ENCODE results near the gene CC2D2A.

Gene CC2D2A

DNA sequence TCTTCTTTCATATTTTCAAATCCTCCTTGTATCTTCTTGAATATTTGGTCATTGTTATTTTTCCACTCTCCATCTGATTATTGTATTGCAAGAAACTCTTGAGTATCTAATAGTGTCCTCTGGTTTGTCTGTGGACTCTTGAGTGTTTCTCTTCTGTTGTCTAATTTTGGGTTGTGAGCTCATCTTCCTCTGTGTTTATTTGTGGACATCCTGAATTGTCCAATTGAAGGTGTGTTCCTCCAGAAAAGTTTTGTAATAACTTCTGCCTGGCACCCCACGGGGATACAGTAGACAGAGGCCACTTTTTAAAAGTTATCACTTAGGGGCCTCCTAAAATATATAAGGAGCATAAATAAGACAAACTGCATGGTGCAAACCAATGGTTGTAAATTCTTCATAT is 3.1 kb upstream of the CC2D2A start:
- no peak for DNase-seq (ENCODE audit: low spot score)

GRCh38 chr4:15470128-15470475 is 420 bp downstream of the CC2D2A start:
- DNase-seq (ENCODE audit: low spot score), result no peak

GRCh38 chr4:15476396-15476795 is 6.7 kb downstream of the CC2D2A start:
- DNase-seq (ENCODE audit: low spot score), result no peak

- no peak for DNase-seq (ENCODE audit: low spot score)
These were observed 9.0 kb downstream of the CC2D2A start for GRCh38 chr4:15478724-15479088.

- DNase-seq (ENCODE audit: low spot score), result peak; percentile 92
These were observed 9.6 kb downstream of the CC2D2A start for GRCh38 chr4:15479089-15479912.

GRCh38 chr4:15479913-15480185 is 10.2 kb downstream of the CC2D2A start:
- DNase-seq (ENCODE audit: low spot score), result peak; percentile 40

GRCh38 chr4:15481961-15482745 is 12.5 kb downstream of the CC2D2A start:
- DNase-seq (ENCODE audit: low spot score), result no peak

DNA sequence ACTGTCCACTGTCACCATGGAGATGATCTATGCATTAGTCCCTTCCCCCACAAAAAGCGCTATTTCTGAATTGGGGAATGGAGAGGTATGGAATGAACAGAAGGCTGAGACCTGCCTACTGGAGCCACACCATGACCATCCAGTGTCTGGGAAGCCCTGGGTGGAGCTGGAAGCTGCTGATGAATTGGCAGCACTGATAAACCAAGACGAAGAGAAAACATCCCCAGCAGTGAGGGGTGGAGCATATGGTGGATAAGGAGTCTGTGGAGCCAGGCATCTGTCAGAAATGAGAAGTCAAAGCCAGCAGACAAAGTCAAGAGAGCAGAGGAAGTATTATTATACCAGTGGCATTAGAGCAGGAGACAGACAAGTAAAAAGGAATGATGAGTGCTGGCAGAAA is 13.2 kb downstream of the CC2D2A start:
- DNase-seq (ENCODE audit: low spot score), result no peak

GRCh38 chr4:15488136-15488535 is 18.5 kb downstream of the CC2D2A start:
- no peak for DNase-seq (ENCODE audit: low spot score)

- no peak for DNase-seq (ENCODE audit: low spot score)
These were observed 19.2 kb downstream of the CC2D2A start for GRCh38 chr4:15488658-15489470.

DNA sequence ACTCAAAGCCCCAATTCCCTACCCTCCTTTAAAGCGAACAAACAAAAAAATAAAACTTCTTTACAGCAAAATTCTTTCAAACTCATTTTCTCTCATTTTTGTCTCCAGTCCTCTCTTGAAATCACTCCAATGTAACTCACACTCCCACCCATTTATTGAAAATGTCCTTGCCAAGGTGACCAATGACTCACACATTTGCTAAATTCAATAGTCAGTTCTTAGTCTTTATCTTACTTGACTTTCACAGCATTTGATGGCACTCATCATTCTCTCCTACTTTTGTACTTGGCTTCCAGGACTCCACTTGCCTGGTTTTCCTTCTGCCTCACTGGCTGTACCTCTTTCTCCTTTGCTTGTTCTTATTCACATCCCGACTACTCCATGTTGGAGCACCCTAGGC is 19.9 kb downstream of the CC2D2A start:
- DNase-seq (ENCODE audit: low spot score), result no peak

GRCh38 chr4:15493411-15493810 is 23.7 kb downstream of the CC2D2A start:
- DNase-seq (ENCODE audit: low spot score), result no peak

DNA sequence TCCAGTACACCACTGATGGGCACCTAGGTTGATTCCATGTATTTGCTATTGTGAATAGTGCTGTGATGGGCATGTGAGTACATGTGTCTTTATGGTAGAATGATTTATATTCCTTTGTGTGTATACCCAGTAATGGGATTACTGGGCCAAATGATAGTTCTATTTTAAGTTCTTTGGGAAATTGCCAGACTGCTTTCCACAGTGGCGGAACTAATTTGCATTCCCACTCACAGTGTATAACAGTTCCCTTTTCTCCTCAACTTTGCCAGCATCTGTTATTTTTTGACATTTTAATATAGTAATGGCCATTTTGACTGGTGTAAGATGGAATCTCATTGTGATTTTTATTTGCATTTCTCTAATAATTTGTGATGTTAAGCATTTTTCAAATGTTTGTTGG is 25.9 kb downstream of the CC2D2A start:
- DNase-seq (ENCODE audit: low spot score), result no peak

DNA sequence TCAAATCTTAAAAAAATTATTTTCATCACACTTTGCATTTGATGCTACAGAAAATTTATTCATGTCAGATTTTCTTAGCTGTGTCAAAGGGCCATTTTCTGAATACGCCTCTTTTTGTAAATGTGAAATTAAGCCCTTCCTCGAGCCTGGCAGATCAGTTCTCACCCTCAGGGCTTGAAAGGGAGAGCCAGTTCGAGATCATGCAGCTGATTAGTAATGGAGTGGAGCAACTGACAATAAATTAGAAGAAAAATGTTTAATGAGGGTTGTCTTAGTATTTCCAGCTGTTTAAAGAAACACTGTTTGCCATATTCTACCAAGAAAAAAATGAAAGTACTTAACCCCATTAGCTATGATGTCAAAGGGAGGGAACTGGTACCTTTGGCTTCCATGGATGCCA is 28.7 kb downstream of the CC2D2A start:
- DNase-seq (ENCODE audit: low spot score), result no peak

DNA sequence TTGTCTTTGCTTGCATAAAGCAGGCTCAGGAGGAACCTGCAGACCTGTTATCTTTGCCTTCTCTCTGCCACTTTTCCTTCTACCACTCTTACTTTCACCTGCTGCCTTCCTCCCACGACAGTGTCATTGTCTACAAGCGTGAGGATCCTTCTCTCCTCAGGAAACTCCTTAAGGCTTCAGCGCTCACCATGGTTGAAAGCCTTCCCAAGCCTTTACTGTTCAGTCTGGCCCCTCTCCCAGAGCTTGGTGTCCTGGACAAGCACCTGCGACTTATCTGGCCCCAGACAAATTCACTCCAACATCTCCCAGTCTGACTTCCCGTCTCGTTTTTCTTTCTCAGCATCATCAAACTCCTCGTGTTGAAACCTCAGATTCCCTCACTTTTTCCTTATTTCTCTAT is 31.0 kb downstream of the CC2D2A start:
- no peak for DNase-seq (ENCODE audit: low spot score)

DNA sequence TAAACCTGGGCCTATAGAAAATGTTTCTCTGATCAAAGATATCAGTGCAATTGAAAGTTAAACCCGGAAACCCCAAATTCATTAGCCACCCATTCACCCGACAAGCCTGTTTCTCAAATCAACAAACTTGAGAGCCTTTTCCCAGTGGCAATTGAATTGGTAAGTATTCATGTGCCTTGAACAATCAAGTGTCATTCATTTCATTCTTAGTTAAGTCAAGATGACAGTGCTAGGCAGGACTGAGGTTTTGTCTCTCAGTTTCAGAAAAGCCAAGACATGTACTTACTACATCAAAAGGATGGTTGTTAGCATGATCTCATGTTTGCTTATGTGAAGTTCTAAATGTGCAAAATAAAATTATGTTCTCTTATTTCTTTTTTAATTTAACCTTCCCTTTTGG is 32.3 kb downstream of the CC2D2A start:
- no peak for DNase-seq (ENCODE audit: low spot score)

DNA sequence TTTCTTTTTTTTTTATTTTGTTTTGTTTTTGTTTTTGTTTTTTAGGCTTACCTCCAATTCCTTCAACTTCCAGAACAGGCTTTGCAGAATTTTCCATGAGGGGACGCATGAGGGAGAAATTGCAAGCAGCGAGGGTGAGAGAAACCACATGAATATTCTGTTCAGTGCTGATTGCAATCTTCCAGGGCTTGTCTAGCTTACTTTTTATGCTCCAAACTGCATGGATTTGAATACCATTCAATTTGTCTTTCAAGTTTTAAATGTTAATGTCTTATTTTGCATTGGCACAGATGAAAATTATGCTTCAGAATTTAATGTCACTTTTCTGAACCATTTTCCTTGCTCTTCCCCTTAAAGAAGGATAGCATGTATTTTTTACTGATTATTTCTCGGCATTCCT is 32.7 kb downstream of the CC2D2A start:
- no peak for DNase-seq (ENCODE audit: low spot score)

DNA sequence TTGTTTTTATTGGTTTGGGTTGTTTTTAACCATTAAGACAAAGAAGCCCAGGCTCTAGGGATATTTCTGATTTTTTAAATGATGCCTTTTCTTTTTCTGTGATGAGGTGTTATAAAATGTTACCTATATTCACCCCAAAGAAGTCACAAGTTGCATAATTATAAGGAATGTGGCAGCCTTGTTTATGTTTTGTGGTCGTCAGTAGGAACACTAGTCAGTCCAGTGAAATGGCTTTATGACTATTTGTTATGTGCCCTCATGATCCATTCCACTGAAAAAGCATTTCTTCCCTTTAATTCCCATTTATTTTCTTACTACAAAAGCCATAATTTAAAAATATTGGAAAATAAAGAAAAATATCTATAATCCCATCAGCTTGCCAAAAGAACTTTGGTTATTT is 34.4 kb downstream of the CC2D2A start:
- no peak for DNase-seq (ENCODE audit: low spot score)

GRCh38 chr4:15506464-15506863 is 36.8 kb downstream of the CC2D2A start:
- no peak for DNase-seq (ENCODE audit: low spot score)

GRCh38 chr4:15507679-15508078 is 38.0 kb downstream of the CC2D2A start:
- DNase-seq (ENCODE audit: low spot score), result no peak

DNA sequence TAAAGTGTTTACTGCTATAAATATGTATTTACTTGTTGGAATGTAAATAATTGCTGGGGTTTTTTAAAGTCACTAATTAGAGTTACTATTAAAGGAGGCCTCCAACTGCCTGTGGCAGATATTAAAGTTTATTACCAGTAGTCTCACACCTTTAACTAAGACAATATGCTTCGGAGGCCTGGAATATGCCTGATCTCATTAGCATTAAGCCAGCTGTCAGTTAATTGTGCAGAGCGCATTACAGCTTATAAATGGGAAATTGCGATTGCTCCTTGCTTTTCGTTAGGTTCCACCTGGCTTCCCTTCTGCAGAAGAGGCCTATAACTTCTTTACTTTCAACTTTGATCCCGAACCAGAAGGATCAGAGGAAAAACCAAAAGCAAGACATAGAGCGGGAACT is 41.3 kb downstream of the CC2D2A start:
- no peak for DNase-seq (ENCODE audit: low spot score)

DNA sequence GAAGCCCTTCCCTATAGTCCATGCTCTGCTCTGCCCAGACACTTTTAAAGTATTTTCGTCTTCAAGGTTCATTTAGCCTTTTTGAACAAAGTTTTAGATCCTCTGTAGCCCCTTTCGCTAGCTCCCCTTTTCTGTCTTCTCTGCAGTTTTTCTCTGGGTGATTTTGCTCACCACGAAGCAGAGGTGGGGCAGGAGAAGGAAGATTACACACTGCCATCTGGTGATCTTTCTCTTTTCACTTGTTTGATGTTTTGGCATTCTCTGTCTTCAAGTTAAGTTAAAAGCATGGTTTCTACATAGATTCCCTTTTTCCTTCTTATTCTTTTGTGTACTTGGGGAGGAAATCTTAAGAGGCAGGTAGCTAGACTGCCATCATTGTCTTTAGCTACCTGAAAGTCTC is 43.9 kb downstream of the CC2D2A start:
- no peak for DNase-seq (ENCODE audit: low spot score)

DNA sequence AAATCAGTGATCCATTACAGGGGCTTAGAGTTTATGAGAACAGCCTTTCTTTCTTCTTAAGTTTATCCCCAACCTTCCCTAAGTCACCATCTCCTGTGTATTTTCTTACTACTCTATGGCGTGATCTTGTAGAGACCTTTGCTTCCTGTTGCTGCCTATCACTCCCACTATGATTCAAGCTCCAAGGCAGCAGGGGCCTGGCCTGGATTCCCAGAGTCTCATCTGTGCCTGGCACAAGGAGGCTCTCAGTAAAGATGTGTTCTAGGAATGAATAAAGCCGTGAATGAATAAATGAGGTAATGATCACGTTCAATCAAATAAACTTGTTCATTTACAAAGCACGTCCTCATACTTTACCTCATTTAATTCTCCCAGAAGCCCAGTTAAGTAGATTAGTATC is 45.4 kb downstream of the CC2D2A start:
- no peak for DNase-seq (ENCODE audit: low spot score)
